Vagina (tissue), 2 donors: ENCODE results near the gene E2F8. TPM values are rescaled to one million over a fixed set of nuclear protein-coding genes. Genes with fewer than 3 reads are reported as not detected.

Experiments used
- DNase-seq, 2 donors: peaks; one replicate each; pipeline ENCODE4 v3.0.0-alpha.2; 2017; ENCODE audit errors: extremely low spot score in 2 of 2
- H3K27ac ChIP-seq: fragments of 200-600 bp; sonication (generic); one replicate; pipeline ENCODE4 v1.5.1; 2019
- H3K27me3 ChIP-seq: fragments of 200-600 bp; sonication (generic); one replicate; pipeline ENCODE4 v1.5.1; 2019
- H3K36me3 ChIP-seq, 2 donors: fragments of 200-600 bp; sonication (generic); one replicate each; pipeline ENCODE4 v1.5.1; 2017 to 2019
- H3K4me1 ChIP-seq: fragments of 200-600 bp; sonication (generic); one replicate; pipeline ENCODE4 v1.5.1; 2019
- H3K4me3 ChIP-seq, 2 donors: fragments of 200-600 bp; sonication (generic); 1 replicate in 1 of 2; 2 replicates in 1 of 2; pipeline ENCODE4 v1.5.1; 2016 to 2019
- H3K9me3 ChIP-seq: fragments of 200-600 bp; sonication (generic); one replicate; pipeline ENCODE4 v1.5.1; 2019
- POLR2A ChIP-seq, 2 donors: fragments of 450-650 bp; IDR thresholded peaks; one replicate each; pipeline ENCODE4 v1.6.1; 2017; ENCODE audit warnings: antibody characterized with exemption in 2 of 2, mild to moderate bottlenecking in 2 of 2, moderate library complexity in 2 of 2
- POLR2AphosphoS5 ChIP-seq, 2 donors: sonication (generic); formaldehyde crosslinking; IDR thresholded peaks; one replicate each; pipeline ENCODE4 v1.9.0; 2017; ENCODE audit warnings: antibody characterized with exemption in 2 of 2, mild to moderate bottlenecking in 2 of 2, low read depth in 1 of 2; ENCODE audit not compliant: insufficient read depth in 1 of 2
- intact Hi-C: fragments of 100-400 bp; cut with DNase I; formaldehyde crosslinking; loops from one replicate; pipeline ENCODE4 v1.15.1; 2023
- total RNA-seq: library from RNA; depleted of rRNA; stranded (reverse); fragments of >200 nt; gene quantifications from one replicate; pipeline ENCODE4 v1.2.3, GENCODE V29; 2016
- TF ChIP-seq, protein P1 (sequence below), 3 experiments: fragments of 450-650 bp in 2 of 3; fragments of 200-600 bp in 1 of 3; sonication (generic) in 1 of 3; IDR thresholded peaks; one replicate each; pipeline ENCODE4 v1.5.1; 2017 to 2019; ENCODE audit warnings: antibody characterized with exemption in 3 of 3, mild to moderate bottlenecking in 2 of 3, moderate library complexity in 2 of 3

E2F8 gene, protein sequence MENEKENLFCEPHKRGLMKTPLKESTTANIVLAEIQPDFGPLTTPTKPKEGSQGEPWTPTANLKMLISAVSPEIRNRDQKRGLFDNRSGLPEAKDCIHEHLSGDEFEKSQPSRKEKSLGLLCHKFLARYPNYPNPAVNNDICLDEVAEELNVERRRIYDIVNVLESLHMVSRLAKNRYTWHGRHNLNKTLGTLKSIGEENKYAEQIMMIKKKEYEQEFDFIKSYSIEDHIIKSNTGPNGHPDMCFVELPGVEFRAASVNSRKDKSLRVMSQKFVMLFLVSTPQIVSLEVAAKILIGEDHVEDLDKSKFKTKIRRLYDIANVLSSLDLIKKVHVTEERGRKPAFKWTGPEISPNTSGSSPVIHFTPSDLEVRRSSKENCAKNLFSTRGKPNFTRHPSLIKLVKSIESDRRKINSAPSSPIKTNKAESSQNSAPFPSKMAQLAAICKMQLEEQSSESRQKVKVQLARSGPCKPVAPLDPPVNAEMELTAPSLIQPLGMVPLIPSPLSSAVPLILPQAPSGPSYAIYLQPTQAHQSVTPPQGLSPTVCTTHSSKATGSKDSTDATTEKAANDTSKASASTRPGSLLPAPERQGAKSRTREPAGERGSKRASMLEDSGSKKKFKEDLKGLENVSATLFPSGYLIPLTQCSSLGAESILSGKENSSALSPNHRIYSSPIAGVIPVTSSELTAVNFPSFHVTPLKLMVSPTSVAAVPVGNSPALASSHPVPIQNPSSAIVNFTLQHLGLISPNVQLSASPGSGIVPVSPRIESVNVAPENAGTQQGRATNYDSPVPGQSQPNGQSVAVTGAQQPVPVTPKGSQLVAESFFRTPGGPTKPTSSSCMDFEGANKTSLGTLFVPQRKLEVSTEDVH
- 4.2 TPM for total RNA-seq

DNA sequence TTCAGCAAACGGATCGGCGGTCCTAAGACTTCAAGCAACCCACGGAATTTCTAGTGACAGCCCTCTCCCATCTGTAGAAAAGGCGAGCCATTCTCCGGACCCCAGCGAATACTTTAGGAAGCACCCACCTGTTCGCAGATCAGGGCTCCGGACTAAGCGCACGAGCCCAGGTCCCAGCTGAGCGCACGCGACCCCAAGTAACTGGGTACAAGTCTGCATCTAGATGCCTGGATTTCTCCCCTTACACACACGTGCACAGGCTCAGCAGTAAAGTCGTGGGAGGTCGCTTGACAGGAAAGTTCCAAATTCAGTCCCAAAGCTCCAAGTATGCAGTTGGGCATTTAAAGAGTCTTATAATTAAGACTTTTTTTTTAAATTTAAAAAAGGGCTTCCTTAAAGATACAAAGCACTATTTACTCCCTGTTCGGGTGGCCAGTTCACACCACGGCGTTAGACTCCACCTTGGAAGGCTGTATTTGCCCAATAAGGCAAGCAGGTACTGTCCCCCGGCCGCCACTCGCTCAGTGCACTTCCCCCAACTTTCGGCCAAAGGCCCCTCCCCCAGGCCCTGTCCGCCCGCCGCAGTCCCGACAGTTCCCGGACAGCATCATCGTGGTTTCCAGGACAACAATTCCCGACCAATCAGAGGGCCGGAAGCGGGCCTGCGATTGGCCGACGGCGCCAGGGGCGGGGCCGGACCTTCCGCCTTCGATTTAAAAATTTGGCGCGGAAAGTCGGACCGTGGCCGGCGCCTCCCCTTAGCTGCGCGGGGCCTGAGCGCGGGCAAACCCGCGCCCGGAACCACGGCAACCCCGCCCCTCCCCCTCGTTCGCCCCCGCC is at the start of gene E2F8:
Gene E2F8 (minus strand): TSS at position 526 of the 840 bp plus-strand sequence. CDS start 824 bp downstream, outside the sequence.
- Histone ChIP-seq H3K27me3 (peaks cover 13% of the 10 kb centered on the region), H3K9me3 (no peaks in the 10 kb centered on the region), H3K4me1 (peaks cover 33% of the 10 kb centered on the region), H3K36me3 (no peaks in the 10 kb centered on the region), H3K27ac (no peak within 1 kb of the TSS), H3K4me3 (peak within 1 kb of the TSS; percentile 47 to 59)
- intact Hi-C loops: no loop called here
- no peak for TF ChIP-seq POLR2A (IDR thresholded peaks at IDR 0.05)
- TF ChIP-seq, protein P1, sequence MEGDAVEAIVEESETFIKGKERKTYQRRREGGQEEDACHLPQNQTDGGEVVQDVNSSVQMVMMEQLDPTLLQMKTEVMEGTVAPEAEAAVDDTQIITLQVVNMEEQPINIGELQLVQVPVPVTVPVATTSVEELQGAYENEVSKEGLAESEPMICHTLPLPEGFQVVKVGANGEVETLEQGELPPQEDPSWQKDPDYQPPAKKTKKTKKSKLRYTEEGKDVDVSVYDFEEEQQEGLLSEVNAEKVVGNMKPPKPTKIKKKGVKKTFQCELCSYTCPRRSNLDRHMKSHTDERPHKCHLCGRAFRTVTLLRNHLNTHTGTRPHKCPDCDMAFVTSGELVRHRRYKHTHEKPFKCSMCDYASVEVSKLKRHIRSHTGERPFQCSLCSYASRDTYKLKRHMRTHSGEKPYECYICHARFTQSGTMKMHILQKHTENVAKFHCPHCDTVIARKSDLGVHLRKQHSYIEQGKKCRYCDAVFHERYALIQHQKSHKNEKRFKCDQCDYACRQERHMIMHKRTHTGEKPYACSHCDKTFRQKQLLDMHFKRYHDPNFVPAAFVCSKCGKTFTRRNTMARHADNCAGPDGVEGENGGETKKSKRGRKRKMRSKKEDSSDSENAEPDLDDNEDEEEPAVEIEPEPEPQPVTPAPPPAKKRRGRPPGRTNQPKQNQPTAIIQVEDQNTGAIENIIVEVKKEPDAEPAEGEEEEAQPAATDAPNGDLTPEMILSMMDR (IDR thresholded peaks at IDR 0.05): no peak
- TF ChIP-seq POLR2AphosphoS5 (IDR thresholded peaks at IDR 0.05; ENCODE audit: insufficient read depth in 1 of 2, low read depth in 1 of 2): peak; percentile 31 to 71
- no peak for DNase-seq

DNA sequence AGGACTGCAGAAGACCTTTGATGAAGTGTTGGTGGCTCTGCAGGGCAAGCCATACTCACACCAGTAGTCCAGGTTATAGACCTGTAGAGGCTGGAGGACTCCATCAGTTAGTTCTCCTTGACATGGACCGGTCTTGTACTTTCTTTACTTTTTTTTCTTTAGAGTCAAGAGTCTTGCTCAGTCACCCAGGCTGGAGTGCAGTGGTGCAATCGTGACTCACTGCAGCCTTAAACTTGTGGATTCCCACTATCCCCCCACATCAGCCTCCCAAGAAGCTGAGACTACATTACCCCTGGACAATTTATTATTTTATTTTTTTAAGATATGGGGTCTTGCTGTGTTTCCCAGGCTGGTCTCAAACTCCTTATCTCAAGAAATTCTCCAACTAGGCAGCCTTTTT is 49.6 kb upstream of the E2F8 start:
- Histone ChIP-seq H3K4me1 (no peaks in the 10 kb centered on the region), H3K27ac (no peak overlapping the region), H3K9me3 (no peaks in the 10 kb centered on the region), H3K36me3 (no peaks in the 10 kb centered on the region), H3K27me3 (no peaks in the 10 kb centered on the region), H3K4me3 (no peak overlapping the region)
- no peak for DNase-seq
- intact Hi-C loops: no loop called here
- TF ChIP-seq, protein P1 (IDR thresholded peaks at IDR 0.05): no peak
- TF ChIP-seq POLR2A (IDR thresholded peaks at IDR 0.05) (no peak), POLR2AphosphoS5 (IDR thresholded peaks at IDR 0.05; ENCODE audit: insufficient read depth in 1 of 2, low read depth in 1 of 2) (no peak)

DNA sequence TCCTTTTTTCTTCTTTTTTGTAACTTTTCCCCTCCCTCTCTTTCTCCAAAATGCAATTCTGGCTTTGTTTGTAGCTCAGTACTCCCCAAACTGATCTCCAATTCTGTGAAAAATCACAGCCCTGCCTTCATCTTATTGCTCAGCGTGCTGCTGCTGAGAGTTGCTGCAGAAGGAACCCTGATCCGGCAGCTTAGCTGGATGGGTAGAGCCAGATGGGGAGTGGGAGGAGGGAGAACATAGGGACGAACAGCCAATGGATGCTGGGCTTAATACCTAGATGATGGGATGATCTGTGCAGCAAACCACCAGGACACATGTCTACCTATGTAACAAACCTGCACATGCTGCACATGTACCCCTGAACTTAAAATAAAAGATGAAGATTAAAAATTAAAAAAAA is 47.5 kb upstream of the E2F8 start:
- DNase-seq: no peak
- intact Hi-C loops: no loop called here
- TF ChIP-seq, protein P1 (IDR thresholded peaks at IDR 0.05): no peak
- no peak for TF ChIP-seq POLR2AphosphoS5 (IDR thresholded peaks at IDR 0.05; ENCODE audit: insufficient read depth in 1 of 2, low read depth in 1 of 2)
- no peak for TF ChIP-seq POLR2A (IDR thresholded peaks at IDR 0.05)
- Histone ChIP-seq H3K4me1 (no peaks in the 10 kb centered on the region), H3K36me3 (no peaks in the 10 kb centered on the region), H3K27me3 (no peaks in the 10 kb centered on the region), H3K9me3 (no peaks in the 10 kb centered on the region), H3K4me3 (no peak overlapping the region), H3K27ac (no peak overlapping the region)

DNA sequence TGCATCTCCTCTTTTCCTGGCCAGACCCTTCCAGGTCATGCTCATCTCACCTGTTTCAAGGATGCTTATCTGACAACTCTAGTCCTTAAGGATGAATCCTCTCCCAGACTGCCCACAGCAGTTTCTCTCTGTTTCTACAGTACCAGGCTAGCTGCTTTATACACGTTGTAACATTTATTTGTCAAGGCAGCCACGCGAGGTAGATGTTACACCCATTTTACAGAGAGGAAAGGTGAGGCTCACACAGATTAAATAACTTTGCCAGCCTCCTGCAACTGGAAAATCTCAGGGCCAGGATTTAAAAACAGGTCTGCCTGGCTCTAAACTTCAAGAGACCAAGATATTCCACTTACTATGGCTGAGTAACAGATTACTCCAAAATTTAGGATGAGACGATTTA is 45.7 kb upstream of the E2F8 start:
- no peak overlapping the region for H3K4me3 ChIP-seq

More for the DNA sequence above, 45.7 kb upstream of the E2F8 start:
- no peak for DNase-seq
- Histone ChIP-seq H3K4me1 (no peaks in the 10 kb centered on the region), H3K36me3 (no peaks in the 10 kb centered on the region), H3K9me3 (no peaks in the 10 kb centered on the region), H3K27ac (no peak overlapping the region), H3K27me3 (no peaks in the 10 kb centered on the region)
- intact Hi-C loops: no loop called here
- TF ChIP-seq POLR2A (IDR thresholded peaks at IDR 0.05) (no peak), POLR2AphosphoS5 (IDR thresholded peaks at IDR 0.05; ENCODE audit: insufficient read depth in 1 of 2, low read depth in 1 of 2) (no peak)
- TF ChIP-seq, protein P1 (IDR thresholded peaks at IDR 0.05): no peak
